Suprapubic skin (tissue), 4 donors: Measurements from ENCODE around the gene KRTAP5-11. TPM values are rescaled to one million over a fixed set of nuclear protein-coding genes. Genes with fewer than 3 reads are reported as not detected.

Experiments used
- total RNA-seq, 4 donors: library from RNA; depleted of rRNA; stranded (reverse); fragments of >200 nt; gene quantifications; one replicate each; pipeline ENCODE4 v1.1.0, GENCODE V29; 2016

The KRTAP5-11 gene
- total RNA-seq, 4 donors from 2014 or later = 0.68 to 7.3 (median 1.7) TPM; not detected in 1

Other genes with a start within 250 kb of the KRTAP5-11 start
- 100 to 1,000 TPM in 1 of 4 donors, 10 to 100 TPM in 3; 41.8 to 140 (median 76.7) TPM for gene DHCR7, start 134.5 kb downstream of the KRTAP5-11 start, total RNA-seq
- 100 to 1,000 TPM in 1 of 4 donors, 10 to 100 TPM in 3; 51.5 to 120 (median 61.3) TPM for gene NADSYN1, start 129.7 kb downstream of the KRTAP5-11 start, total RNA-seq
- 1 to 10 TPM in 2 of 4 donors, under 1 TPM in 1, not detected in 1; 0.42 to 3.0 (median 1.0) TPM for gene KRTAP5-7, start 55.6 kb downstream of the KRTAP5-11 start, total RNA-seq
- 1 to 10 TPM in 3 of 4 donors, not detected in 1; 3.8 to 8.9 (median 5.3) TPM for gene KRTAP5-8, start 44.9 kb downstream of the KRTAP5-11 start, total RNA-seq
- gene KRTAP5-9, start 34.5 kb downstream of the KRTAP5-11 start, total RNA-seq = 1 to 10 TPM in 1 of 4 donors, under 1 TPM in 2, not detected in 1; 0.55 to 1.4 (median 0.91) TPM
- 1 to 10 TPM in 3 of 4 donors, not detected in 1; 1.1 to 5.9 (median 3.9) TPM for gene KRTAP5-10, start 17.3 kb downstream of the KRTAP5-11 start, total RNA-seq